ENCODE results near the gene FCHSD2. TPM values are rescaled to one million over a fixed set of nuclear protein-coding genes. Genes with fewer than 3 reads are reported as not detected.
"Not testable (repeated sequence)": the region's sequence is repeated elsewhere in the genome, so short reads cannot be mapped to it uniquely, and the experiment has no call there.

The FCHSD2 gene
- polyA plus RNA-seq, 3 donors: 34.3 to 38.3 (median 34.6) TPM

- no peak for DNase-seq
Measured at GRCh38 chr11:73124800-73125199, 17.3 kb downstream of the FCHSD2 start.

- DNase-seq: not testable (repeated sequence)
Measured at GRCh38 chr11:73123892-73124291, 18.2 kb downstream of the FCHSD2 start.

DNA sequence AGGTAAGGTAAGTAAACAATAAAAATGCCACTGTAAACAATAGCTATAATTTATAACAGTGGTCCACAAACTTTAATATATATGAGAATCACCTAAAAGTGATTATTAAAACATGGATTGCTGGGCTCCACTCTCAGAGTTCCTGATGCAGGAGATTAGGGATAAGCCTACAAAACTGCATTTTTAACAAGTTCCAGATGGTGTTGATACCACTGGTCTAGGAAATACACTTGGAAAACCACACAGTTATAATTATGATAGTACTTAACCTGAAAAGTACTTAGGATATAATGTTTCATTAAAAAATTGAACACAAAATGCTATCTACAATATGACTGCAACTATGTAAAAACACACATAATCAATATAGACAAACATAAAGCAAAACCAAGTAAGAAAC is 20.4 kb downstream of the FCHSD2 start:
- no peak for DNase-seq

- DNase-seq: no peak
Measured at GRCh38 chr11:73117071-73117470, 25.0 kb downstream of the FCHSD2 start.

DNA sequence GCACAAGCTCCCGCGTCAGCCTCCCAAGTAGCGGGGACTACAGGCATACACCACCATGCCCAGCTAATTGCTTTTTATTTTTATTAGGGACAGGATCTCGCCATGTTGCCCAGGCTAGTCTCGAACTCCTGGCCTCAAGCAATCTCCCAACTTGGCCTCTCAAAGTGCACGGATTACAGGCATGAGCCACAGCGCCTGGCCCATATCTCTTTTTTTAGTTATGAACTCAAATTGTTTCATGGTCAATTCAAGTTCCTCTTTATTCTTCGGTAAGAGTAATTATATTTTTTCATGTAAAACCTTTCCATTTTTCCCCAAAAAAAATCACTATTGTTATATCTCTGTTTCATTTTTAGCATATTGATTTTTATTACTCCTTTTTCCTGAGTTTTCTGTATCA is 25.5 kb downstream of the FCHSD2 start:
- DNase-seq: no peak

GRCh38 chr11:73114835-73115220 is 27.3 kb downstream of the FCHSD2 start:
- no peak for DNase-seq

- no peak for DNase-seq
Measured at GRCh38 chr11:73114110-73114834, 27.8 kb downstream of the FCHSD2 start.

GRCh38 chr11:73113426-73113825 is 28.7 kb downstream of the FCHSD2 start:
- no peak for DNase-seq

GRCh38 chr11:73107597-73107996 is 34.5 kb downstream of the FCHSD2 start:
- DNase-seq: no peak

DNA sequence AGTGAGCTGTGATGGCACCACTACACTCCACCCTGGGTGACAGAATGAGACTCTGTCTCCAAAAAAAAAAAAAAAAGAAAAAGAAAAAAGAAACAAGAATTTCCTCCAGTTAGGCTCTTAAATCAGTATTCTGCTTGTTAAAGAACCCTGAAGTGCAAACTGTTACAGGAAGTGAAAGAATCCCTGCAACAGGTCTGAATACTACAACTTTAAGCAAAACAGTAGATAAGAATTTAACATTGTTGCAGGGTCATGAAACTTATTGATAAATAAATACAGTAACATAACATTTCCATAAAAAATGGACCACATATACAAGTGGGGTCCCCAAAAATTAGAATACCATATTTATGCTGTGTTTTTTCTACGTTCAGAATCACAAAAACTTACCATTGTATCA is 35.8 kb downstream of the FCHSD2 start:
- no peak for DNase-seq

DNA sequence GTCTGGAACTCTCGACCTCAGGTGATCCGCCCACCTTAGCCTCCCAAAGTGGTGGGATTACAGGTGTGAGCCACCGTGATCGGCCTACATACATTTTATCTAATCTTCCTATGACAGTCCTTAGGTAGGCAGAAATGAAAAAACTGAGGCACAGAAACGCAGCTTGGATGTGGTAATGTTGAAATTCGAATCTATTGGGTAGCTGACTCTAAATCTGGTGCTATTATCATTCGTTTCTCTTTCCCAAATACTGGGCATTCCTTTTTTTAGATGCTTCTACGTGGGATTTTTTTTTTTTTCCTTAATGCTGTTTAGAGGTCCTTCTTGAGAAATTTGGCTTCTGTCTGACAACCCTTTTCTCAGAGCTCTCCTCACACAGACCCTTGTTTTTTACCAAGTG is 41.5 kb downstream of the FCHSD2 start:
- DNase-seq: no peak

DNA sequence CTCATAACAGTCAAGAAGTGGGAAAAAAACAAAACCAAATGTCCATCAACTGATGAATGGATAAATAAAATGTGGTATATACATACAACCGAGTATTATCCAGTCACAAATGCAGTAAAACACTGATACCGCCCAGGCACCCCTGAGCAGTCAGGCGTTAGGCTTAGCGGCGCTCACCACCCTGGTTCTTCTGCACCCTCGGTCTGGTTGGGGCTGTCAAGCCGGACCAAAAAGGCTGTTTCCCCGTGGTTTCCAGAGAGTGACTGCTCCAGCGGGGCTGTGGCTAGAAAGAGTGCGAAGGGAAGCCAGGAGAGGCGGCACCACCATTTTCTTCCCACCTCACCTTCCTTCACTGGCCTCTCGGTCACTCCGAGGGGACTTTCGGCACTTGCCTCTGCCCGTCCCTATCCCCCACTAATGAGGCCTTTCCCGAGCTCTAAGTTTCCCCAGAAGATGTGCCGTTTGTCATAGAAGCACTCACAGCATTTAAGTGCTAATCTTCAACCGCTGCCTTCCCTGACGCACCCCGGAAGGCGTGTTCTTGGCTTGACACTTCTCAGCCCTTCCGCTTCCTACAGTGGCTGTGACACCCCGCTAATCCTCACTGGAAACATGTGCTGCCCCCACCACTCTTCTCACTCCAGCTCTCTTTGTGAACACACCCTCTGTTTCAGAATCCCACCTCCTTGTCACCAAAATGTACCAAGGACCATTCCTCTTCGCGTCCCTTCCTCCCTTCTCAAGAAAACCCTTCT is 42.4 kb downstream of the FCHSD2 start:
- no peak for DNase-seq

GRCh38 chr11:73095613-73096012 is 46.5 kb downstream of the FCHSD2 start:
- no peak for DNase-seq

DNA sequence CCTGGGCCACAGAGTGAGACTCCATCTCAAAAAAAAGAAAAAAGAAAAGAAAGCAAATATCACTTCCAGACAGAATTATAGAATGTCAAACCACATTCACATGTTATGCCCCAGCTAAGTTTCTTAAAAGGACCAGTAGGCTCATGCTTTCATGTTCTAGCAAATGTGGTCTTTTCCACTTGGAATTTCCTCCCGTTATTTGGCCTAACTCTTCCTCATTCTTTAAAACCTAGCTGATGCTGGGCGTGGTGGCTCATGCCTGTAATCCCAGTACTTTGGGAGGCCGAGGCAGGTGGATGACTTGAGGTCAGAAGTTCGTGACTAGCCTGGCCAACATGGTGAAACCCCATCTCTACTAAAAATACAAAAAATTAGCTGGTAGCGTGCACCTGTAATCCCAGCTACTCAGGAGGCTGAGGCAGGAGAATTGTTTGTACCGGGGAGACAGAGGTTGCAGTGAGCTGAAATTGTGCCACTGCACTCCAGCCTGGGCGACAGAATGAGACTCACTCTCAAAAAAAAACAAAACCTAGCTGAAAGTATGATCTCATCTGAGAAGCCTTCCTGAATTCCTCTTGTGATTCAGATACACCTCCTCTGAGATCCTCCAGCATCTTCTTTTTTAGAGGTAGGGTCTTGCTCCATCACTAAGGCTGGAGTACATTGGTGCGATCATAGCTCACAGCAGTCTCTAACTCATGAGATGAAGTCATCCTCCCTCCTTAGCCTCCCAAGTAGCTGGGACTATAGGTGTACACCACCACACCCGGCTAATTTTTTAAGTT is 50.4 kb downstream of the FCHSD2 start:
- no peak for DNase-seq

DNA sequence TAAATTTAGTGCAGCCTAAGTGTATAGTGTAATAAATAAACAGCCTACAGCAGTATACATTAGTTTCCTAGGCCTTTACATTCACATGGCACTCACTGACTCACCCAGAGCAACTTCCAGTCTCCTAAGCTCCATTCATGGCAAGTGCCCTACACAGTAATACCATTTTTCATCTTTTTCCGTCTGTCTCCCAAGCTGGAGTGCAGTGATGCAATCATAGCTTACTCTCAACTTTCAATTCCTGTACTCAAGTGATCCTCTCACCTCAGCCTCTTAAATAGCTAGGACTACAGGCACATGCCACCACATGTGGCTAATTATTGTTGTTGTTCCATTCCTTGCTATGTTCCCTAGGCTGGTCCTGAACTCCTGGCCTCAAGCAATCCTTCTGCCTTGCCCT is 54.4 kb downstream of the FCHSD2 start:
- DNase-seq: no peak

DNA sequence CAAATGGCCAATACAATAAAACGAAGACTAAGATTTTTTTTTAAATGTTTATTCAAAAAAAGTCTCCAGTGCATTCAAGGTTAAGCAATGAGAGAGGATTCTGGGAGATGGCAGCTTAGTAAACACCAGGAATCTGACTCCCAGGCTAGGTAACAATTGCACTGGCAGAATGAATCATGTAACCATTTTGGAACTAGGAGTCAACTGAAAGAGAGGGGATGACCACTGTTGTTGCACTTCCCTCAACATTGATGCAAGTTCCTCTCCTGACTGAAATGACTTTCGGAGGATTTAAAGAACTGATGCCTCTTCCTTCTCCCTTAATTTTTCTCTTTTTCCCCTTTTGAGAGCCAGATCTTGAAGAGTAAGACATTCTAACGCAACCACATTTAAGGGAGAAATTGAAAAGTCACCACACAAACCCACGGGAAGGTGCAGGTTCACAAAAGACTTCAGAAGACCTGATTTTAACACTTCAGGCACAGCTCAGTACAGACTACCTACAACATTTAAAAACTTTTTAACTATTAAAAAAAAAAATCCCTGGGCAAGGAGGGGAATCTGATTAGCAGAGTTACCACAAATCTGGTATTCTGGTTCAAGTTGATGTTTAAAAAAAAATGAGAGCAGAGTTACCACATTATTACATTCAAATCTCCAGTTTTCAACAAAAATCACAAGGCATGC is 56.8 kb downstream of the FCHSD2 start:
- no peak for DNase-seq

DNA sequence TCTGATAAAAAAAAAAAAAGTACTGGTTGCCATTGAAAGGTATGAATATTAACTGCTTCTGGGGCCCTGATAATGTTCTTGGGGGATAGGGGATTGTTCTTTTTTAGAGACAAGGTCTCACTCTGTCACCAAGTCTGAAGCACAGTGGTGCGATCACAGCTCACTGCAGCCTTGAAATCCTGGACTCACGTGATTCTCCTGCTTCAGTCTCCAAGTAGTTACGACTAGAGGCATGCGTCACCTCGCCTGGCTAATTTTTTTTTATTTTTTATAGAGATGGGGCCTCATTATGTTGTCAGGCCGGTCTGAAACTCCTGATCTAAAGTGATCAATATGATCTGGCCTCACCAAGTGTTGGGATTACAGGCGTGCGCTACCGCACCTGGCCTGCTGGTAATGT is 63.5 kb downstream of the FCHSD2 start:
- no peak for DNase-seq

GRCh38 chr11:73077454-73077853 is 64.7 kb downstream of the FCHSD2 start:
- DNase-seq: no peak

- no peak for DNase-seq
Measured at GRCh38 chr11:73074319-73074718, 67.8 kb downstream of the FCHSD2 start.

GRCh38 chr11:73072935-73073481 is 69.1 kb downstream of the FCHSD2 start:
- DNase-seq: no peak

- DNase-seq: no peak
Measured at GRCh38 chr11:73070653-73071052, 71.5 kb downstream of the FCHSD2 start.
